ENCODE data around the gene SGCA. TPM values are rescaled to one million over a fixed set of nuclear protein-coding genes. Genes with fewer than 3 reads are reported as not detected.

The SGCA gene
- total and polyA plus RNA-seq, 8 donors = 3.2 to 18.5 (median 5.6) TPM

DNA sequence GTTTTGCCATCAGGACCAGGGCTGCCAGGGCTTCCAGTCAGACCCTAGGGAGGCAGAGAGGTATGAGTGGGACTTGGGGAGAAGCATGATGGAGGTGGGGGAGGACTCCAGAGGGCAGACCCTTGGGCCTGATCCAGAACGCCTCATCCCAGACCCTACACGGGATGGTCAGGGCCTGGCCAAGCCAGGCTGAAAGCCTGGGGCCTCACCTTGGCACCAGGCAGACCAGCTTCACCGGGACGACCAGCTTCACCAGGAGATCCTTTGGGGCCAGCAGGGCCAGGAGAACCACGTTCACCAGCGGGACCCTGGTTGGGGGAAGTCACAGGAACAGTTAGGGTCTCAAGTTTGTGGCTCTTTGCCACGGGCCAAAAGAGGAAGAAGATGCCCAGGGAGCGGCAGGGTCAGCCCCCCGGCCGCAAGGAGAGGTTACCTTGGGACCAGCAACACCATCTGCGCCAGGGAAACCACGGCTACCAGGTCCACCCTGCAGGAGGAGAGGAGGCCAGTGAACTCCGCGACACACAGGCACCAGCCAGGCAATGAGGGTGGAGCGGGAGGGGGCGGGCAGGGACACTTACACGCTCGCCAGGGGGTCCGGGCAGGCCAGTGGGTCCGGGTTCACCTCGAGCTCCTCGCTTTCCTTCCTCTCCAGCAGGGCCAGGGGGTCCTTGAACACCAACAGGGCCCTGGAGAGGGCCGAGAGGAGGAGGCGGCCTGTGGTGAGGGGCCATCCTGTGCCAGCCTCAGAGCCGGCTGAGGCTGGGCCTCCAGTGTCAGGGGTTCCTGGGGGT is 28.5 kb downstream of the SGCA start:
- H3K36me3 ChIP-seq = peaks cover 0 to 56% of the 10 kb centered on the region in 2 donors

DNA sequence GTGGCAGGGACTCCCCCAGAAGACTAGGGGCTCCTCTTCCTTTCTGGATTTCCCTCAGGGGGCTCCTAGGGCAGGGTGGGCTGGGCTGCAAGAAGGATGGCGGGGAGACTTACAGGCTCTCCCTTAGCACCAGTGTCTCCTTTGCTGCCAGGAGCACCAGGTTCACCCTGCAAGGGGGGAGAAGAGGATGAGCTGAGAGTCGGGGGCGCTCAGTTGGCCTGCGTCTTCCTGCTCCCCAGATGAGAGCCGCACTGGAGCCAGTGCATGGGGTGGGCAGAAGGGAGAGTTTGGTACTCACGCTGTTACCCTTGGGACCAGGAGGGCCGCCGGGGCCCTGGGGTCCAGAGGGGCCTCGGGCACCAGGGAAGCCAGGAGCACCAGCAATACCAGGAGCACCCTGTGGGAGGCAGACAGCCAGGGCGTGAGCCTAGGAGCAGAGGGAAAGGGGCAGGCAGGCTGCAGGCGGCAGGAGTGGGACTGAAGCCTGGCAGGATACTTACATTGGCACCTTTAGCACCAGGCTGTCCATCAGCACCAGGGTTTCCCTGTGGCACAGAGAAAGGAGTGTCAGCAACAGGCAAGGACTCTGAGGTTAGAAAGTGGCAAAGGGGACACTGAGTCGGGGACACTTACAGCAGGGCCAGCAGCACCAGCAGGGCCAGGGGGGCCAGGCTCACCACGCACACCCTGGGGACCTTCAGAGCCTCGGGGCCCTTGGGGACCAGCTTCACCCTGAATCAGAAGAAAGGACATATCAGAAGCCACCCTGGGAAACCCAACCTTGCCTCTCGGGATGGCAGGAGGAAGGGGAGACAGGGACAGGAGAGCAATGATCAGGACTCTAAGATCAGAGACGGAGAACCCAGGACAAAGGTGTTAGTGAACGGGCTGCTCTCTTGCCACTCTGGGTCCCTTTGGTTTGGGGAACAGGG is 29.4 kb downstream of the SGCA start:
- intact Hi-C loops (cut with DNase I) = no loop called here
- peaks cover 0 to 51% of the 10 kb centered on the region in 2 donors for H3K36me3 ChIP-seq
- peaks cover 0 to 14% of the 10 kb centered on the region in 2 donors for H3K4me1 ChIP-seq
- DNase-seq (peak in 1 of 4 donors; percentile 50), ATAC-seq (no peak)
- no peaks in the 10 kb centered on the region for H3K9me3 ChIP-seq
- no peak overlapping the region for H3K4me3 ChIP-seq
- TF ChIP-seq, protein P1, sequence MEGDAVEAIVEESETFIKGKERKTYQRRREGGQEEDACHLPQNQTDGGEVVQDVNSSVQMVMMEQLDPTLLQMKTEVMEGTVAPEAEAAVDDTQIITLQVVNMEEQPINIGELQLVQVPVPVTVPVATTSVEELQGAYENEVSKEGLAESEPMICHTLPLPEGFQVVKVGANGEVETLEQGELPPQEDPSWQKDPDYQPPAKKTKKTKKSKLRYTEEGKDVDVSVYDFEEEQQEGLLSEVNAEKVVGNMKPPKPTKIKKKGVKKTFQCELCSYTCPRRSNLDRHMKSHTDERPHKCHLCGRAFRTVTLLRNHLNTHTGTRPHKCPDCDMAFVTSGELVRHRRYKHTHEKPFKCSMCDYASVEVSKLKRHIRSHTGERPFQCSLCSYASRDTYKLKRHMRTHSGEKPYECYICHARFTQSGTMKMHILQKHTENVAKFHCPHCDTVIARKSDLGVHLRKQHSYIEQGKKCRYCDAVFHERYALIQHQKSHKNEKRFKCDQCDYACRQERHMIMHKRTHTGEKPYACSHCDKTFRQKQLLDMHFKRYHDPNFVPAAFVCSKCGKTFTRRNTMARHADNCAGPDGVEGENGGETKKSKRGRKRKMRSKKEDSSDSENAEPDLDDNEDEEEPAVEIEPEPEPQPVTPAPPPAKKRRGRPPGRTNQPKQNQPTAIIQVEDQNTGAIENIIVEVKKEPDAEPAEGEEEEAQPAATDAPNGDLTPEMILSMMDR (IDR thresholded peaks at IDR 0.05) = no peak
- peaks cover 0 to 16% of the 10 kb centered on the region in 2 donors for H3K27me3 ChIP-seq
- peak overlapping the region in 1 of 2 donors; percentile 88 for H3K27ac ChIP-seq

More for the DNA sequence above, 28.5 kb downstream of the SGCA start:
- H3K27ac ChIP-seq = peak overlapping the region in 1 of 2 donors; percentile 88
- H3K4me3 ChIP-seq = no peak overlapping the region
- H3K27me3 ChIP-seq = peaks cover 0 to 8% of the 10 kb centered on the region in 2 donors
- ATAC-seq (no peak), DNase-seq (peak in 1 of 4 donors; percentile 39)
- intact Hi-C loops (cut with DNase I) = no loop called here
- TF ChIP-seq, protein P1 (IDR thresholded peaks at IDR 0.05) = no peak
- peaks cover 0 to 5% of the 10 kb centered on the region in 2 donors for H3K4me1 ChIP-seq
- no peaks in the 10 kb centered on the region for H3K9me3 ChIP-seq

DNA sequence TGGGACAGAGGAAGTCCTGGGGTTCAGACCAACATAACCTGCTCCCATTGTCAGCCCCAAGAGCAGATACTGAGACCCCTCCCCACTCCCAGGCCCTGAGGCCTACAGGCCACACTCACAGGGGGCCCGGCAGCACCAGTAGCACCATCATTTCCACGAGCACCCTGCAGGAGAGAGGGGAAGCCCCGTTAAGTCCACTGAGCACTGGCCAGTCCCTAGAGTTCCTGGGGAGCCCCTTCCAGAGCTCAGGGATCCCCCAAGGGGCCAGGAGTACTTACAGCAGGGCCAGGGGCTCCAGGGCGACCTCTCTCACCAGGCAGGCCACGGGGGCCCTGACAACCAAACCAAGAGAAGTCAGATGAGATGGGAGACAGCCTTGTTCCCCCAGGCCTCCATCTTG is 30.2 kb downstream of the SGCA start:
- peaks cover 2 to 23% of the 10 kb centered on the region in 2 donors for H3K27me3 ChIP-seq
- ATAC-seq = no peak
- intact Hi-C loops (cut with DNase I) = no loop called here
- peaks cover 0 to 43% of the 10 kb centered on the region in 2 donors for H3K36me3 ChIP-seq
- H3K4me3 ChIP-seq = no peak overlapping the region
- DNase-seq = no peak
- H3K9me3 ChIP-seq = no peaks in the 10 kb centered on the region
- TF ChIP-seq, protein P1 (IDR thresholded peaks at IDR 0.05) = no peak
- H3K27ac ChIP-seq = peak overlapping the region in 1 of 2 donors; percentile 88
- peaks cover 0 to 22% of the 10 kb centered on the region in 2 donors for H3K4me1 ChIP-seq

DNA sequence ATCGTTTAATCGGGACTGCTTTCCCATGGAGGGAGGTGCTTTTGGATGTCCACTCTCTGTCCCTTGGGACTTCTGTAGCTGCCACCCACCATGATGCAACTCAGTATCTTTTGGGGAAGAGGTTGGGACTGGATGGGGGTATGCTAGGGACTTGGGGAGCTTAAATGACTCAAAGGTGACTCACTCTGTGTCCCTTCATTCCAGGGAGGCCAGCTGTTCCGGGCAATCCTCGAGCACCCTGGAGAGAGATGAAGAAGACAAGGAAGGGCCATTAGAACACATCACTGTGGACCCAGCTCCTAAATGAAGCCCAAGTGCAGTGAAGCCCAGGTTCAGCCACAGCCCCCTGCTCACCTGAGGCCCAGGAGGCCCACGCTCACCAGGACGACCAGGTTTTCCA is 31.0 kb downstream of the SGCA start:
- Histone ChIP-seq H3K27ac (peak overlapping the region in 1 of 2 donors; percentile 88), H3K36me3 (peaks cover 0 to 35% of the 10 kb centered on the region in 2 donors), H3K27me3 (peaks cover 7 to 31% of the 10 kb centered on the region in 2 donors), H3K4me1 (peaks cover 0 to 29% of the 10 kb centered on the region in 2 donors), H3K9me3 (no peaks in the 10 kb centered on the region), H3K4me3 (no peak overlapping the region)
- TF ChIP-seq, protein P1 (IDR thresholded peaks at IDR 0.05) = no peak
- ATAC-seq (no peak), DNase-seq (no peak)
- intact Hi-C loops (cut with DNase I) = no loop called here

All from left lung (tissue), 10 donors.